Stimulated activated CD4-positive, alpha-beta T cell treated with anti-CD3 and anti-CD28 coated beads, TNF-alpha, amount 100 ng/mL, for 24 hours (primary cell): Measurements from ENCODE around the gene GMPS.
"Not testable (repeated sequence)": the region's sequence is repeated elsewhere in the genome, so short reads cannot be mapped to it uniquely, and the experiment has no call there.

Source experiments
- DNase-seq, 3 experiments: peaks; one replicate each; pipeline ENCODE4 v3.0.0-alpha.2; 2020; ENCODE audit warnings: low read depth in 3 of 3

GMPS gene

GRCh38 chr3:155872904-155873646 lies 2.6 kb downstream of the GMPS start:
- DNase-seq, result no peak

DNA sequence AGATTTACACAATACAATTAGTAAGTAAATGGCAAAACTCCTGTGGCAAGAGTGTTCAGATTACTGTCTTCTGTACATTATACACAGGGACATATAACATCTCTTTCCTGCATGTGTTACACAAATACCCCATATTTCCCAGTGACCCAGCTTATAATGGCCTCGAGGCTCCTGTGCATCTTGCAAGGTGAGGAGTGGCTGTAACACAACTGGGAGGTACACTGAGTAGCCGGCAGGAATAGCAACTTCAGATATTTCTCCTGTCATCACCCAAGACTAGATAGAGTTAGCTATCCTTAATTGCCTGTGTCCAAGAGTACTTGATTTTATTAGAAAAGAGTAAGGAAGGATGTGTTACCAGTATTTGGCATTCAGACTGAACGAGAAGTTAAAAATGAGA lies 5.6 kb downstream of the GMPS start:
- no peak for DNase-seq

DNA sequence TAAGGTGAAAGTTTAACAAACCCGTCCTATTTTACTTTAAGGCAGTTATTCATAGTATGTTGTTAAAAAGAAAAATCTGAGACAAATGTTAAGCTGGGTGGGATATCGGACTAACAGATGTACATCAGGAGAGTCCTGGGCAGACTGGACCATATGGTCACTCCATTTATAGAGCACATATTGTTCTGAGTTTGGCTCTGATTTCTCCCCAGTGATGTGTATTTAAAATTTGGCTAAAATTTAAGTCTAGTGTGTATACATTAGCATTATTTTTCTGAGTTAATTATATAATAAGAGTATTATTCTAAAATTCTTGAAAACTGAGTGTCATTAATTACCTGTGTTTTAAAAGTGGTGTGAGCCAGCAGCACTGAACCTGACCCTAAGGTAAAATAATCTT lies 6.1 kb downstream of the GMPS start:
- DNase-seq, result no peak

GRCh38 chr3:155880286-155880685 lies 9.8 kb downstream of the GMPS start:
- no peak for DNase-seq

GRCh38 chr3:155884292-155884691 lies 13.8 kb downstream of the GMPS start:
- DNase-seq, result no peak

GRCh38 chr3:155885292-155885691 lies 14.8 kb downstream of the GMPS start:
- no peak for DNase-seq

GRCh38 chr3:155886348-155886747 lies 15.9 kb downstream of the GMPS start:
- DNase-seq, result not testable (repeated sequence)

GRCh38 chr3:155886915-155887314 lies 16.5 kb downstream of the GMPS start:
- no peak for DNase-seq

DNA sequence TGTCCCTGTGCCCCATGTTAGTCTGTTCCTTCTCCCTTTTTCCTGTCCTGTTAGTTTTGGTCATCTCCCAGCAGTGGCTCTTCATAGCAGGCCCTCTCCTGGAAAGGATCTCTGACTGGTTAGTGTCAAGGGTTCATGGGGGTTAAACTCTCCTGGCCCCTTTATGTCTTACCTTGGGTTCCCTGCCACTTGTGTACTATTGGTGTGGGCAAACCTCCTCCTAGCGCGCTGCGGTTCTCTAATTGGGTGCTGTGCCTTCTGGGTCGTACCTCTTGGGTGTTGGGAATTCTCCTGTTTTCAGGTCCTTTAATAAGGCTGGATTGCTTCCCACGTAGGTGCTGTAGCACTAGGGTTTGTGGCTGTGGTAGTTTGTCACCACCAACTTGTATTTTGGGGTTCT lies 18.8 kb downstream of the GMPS start:
- DNase-seq, result no peak

DNA sequence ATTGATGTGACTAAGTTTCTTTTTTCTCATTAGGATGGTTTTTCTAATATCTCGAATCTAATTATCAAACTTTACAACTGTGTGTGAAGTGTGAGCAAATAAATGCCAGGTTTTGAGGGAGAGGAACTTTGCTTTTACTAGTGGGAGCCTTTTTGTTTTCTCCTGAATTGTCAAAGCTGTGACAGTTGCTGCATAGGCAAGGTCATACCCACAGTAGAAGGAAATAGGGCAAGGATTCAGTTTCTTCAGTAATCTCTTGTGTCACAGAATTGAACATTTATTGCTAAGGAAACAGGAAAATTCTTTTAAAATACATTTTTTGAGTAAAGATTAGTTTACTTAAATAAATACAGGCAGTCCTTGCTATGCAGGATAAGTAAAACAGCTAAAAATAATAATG lies 19.5 kb downstream of the GMPS start:
- DNase-seq, result no peak

DNA sequence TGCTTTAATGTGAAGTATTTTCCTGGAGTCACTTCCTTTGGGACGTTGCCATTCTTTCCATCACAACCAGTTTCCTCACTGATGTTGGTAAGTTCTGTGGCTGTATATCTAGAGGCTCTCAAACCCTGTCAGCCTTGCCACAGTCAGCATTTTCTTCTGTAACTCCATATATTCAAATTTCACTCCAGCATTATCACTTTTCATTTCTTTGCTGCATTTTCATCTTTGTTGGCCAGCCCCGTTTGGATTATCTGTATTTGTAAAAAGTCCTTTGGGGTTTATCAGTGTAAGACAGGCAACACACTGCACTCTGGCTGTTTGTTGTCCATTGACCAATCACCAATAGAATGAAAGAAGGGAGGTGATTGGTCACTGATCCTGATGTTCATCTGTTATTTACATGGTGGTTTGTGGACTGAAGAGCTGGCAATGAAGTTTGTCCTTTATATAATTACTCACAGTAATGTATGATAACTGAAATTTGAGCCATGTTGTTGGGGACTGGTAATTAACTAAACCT lies 20.3 kb downstream of the GMPS start:
- DNase-seq, result no peak

- DNase-seq, result no peak
Observed at GRCh38 chr3:155891321-155891720, 20.9 kb downstream of the GMPS start.

- no peak for DNase-seq
Observed at GRCh38 chr3:155895379-155895900, 25.0 kb downstream of the GMPS start.

- DNase-seq, result no peak
Observed at GRCh38 chr3:155906900-155907299, 36.5 kb downstream of the GMPS start.

DNA sequence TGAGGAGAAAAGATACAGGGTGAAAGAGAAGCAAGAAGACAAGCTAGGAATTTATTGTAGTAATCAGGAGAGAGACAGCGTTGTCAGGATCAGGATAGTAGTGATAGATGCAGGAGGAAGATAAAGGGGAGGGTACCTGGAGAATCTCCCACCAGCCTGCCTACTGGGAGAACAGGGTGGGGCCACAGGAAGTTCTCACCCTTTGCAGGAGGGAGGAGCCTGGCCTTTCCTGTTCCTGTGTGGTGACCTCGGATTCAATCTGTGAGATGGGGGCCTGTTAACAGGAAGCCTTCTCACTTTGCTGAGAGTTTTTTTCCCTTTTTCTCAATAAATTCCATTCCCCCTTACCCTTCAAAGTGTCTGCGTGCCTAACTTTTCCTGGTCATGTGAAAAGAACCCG lies 37.6 kb downstream of the GMPS start:
- DNase-seq, result no peak

GRCh38 chr3:155908605-155909004 lies 38.2 kb downstream of the GMPS start:
- no peak for DNase-seq

DNA sequence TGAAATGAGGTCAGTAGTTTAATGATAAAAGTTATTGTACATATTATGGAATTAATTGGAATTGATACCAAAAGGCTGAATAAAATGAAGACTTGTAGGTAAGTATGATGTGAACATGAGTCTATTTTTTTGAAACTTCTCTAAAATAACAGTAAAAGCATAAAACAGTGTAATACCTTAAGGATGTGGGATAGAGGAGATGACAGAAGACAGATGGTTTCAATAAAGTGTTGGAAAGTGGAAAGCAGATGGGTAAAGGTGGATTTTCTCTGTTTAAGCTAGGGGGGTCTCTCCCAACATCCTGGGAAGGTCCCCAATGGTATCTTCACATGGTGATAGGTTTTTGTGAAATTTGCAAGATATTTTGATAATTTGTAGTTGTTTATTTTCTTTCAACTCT lies 41.6 kb downstream of the GMPS start:
- no peak for DNase-seq

DNA sequence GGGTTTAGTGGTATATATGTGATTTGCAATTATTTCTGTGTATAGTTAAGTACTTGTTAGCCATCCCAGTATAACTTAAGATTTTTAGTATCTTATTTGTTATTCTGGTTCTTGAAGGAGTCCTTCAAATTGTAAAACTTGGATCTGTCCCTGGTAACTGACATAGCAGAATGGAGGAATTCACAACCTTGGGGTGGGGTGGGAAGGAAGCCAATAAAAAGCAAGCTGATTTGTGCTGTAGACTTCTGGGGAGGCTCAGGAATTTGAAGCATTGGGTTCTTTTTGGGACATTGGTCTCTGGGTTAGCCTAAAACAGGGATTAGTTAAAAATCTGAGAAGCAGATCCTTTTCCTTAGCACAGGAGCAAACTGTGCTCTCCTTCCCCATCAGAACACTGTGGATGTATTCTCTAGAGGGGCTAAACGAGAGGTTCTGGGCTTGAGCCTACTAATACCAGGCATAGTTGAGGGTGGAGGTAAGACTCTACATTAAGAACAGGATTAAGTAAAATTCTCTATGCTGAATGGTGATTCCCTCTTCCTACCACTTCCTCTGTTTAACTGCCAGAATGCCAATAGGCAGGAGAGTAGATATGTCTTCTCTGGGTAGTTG lies 42.2 kb downstream of the GMPS start:
- DNase-seq, result no peak

DNA sequence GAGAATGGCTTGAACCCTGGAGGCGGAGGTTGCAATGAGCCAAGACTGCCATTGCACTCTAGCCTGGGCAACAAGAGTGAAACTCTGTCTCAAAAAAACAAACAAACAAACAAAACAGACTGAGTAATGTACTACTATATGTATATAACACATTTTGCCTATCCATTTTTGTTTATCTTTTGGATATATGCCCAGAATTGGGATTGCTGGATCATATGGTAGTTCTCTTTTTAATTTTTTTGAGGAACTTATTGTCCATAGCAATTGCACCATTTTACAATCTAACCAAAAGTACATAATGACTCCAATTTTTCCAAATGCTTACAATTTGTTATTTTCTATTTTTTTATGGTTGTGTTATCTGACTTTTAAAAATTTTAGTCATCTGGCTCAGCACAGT lies 47.3 kb downstream of the GMPS start:
- DNase-seq, result no peak

DNA sequence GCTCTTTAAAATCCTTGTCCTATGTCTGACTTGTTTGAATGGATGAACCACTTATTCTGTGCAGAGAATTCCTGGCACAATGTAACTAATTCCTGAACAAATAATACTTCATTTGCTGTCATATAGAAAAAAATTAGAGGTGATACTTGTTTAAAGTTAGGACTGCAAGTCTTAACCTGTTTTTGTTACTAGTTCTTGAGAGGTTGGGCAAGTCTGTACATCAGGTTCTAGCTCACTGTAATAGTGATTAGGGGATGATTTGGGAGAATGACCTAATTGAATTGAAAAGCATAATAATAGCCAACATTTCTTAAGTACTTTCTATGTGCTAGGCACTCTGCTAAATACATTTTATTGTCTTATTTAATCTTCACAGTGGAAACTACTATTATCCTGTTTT lies 49.3 kb downstream of the GMPS start:
- DNase-seq, result no peak

- DNase-seq, result no peak
Observed at GRCh38 chr3:155921486-155921885, 51.0 kb downstream of the GMPS start.

DNA sequence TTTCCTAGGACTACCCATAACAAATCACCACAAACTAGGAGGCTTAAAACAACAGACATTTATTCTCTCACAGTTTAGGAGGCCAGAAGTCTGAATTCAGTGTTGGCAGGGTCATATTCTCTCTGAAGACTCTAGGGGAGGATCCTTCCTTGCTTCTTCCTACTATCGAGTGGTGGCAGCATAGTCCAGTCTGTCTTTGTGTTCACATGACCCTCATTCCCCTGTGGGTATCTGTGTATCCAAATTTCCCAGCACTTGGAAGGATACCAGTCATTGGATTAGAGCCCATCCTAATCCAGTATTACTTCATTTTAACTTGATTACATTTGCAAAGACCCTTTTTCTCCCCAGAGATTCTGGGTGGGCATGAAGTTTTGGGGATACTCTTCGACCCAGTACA lies 63.8 kb downstream of the GMPS start:
- DNase-seq, result no peak

DNA sequence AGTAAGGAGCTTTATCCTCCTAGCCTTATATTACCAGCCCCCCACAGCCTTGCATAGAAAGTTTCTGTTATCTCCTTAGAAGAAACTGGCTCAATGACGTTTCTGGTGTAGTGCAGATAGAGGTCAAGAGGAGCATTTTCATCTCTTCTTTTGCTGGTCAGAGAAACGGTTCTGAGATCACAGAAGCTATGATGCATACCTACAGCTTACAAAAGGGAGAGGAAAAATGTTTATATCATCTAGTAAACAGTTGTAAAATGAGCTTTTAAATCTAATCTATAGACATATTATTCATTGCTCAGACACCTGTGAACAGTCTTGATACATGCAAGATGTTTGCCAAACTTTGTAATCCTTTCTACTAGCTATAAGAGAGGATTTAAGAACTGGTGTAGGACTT lies 68.0 kb downstream of the GMPS start:
- DNase-seq, result no peak
